Astrocyte of the hippocampus (primary cell): ENCODE results near the gene RAPGEF5.

ENCODE experiments used
- DNase-seq: peaks from one replicate; pipeline ENCODE4 v3.0.0; 2011; ENCODE audit warnings: low read depth, low spot score

RAPGEF5 gene

DNA sequence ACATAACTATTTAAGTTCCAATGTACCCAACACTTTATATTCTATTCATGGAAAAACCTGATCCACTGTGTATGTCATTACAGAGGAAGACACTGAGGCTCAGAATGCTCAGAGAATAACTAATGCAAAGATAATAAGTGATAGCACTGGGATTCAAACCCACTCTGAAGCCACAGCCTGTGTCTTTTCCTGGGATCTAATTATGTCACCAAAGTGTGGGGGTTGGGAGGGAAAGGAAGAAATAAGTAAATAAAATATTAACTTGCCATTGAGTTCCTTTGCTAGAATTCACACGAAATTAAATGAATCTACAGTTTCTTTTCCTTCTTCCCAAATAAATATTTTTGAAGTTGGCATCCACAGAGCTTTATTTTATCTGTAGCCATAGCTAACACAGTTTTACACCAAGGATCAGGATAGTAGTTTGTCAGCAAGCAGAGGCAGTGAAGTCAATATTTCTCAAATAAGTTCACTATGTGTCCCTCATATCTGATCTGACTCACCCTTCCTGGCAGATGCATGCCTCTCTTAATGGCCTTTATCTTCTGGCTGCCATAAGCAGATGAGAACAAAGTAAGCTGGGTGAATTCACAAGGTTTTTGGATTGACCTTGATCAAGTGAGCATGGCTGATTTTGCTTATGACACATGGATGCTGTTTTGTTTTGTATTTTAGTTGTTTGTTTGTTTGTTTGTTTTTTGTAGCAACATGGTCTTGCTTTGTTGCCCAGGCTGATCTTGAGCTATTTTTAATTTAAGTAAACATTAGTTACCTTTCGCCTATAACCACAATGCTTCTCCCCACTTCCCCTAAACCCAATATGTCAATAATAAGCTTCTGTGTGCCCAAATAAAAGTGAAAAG is 6.3 kb downstream of the RAPGEF5 start:
- DNase-seq, result no peak

DNA sequence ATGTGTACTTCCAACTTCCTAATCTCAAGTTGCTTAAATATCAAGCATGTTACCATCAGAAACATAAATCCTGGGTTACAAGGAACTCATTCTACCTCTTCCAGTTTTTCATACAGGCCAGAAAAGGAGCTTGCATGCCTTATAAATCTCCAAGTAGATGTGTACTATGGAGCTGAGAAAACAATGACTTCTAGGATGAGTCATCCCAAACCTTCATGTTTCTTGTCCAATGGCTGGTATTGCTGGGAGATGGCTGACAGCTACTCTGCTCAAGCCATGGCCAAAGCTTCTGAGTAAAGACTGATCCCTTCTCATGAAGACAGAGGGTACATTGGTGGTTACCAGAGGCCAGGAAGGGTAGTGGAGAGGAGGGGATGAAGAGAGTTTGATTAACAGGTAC is 8.6 kb downstream of the RAPGEF5 start:
- DNase-seq, result peak; percentile 44

DNA sequence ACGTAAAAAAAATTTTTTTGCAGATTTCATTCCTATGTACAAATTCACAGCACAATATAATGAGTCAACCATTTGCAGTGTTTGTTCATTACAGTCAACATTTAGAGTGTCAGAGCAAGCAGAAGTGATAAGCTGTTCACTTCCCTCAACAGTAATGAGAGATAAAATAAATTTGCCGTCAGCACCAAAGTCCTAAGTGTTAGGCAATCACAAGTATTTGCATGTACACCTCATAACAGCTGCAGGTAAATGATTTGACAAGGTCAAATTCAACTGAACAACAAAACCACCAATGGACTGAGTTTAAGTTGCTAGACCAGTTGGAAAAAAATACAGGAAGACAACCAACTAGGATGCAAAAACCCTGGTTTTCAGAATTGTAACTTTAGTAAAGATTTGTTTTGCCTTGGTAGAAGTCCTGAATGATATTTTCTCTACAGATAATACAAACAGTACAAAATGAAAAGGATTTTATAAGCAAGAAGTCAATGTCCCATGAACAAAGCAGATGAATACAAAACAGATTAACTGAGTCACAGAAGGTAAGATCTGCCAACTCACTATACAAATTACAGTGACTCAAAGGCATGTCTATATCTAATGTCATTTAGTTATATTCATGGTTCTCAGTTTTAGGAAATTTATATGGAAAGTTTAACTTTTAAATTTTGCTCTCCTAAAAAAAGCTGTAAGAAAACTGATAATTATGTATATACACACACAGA is 10.4 kb downstream of the RAPGEF5 start:
- DNase-seq, result no peak

DNA sequence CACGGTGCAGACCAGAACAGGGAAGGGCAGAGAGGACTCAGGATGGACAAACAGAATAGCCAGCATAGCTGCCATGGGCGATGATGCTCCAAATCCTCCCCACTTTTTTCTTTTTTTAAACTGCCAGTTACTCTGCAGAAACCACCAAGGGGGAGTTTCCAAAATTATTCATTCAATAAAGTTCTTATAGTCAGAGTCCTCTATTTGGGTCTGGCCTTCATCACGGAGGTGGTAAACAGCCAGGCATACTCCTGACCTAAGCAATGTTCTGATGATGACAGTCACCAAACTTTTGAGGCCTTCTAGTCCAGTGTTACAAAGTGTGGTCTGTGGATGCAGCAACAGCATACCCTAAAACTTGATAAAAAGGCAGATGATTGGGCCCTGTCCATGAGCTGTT is 12.3 kb downstream of the RAPGEF5 start:
- no peak for DNase-seq

DNA sequence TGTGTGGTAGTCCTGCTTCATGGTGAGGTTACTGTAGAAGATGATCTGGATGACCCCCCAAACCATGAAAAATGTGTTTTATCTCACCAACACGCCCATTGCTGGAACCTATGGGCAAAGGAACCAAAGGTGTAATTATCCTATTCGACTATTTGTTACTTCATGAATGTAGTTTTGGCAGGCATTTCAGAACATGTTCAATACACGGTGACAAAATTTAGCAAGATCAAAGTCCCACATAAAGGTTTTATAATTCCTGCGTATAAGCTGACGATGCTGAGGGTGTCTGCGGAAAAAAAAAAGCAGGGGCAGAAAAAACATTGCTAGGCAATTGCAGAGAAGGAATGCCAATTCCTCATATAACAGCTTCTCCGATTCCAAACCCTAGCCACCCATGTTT is 13.3 kb downstream of the RAPGEF5 start:
- no peak for DNase-seq

DNA sequence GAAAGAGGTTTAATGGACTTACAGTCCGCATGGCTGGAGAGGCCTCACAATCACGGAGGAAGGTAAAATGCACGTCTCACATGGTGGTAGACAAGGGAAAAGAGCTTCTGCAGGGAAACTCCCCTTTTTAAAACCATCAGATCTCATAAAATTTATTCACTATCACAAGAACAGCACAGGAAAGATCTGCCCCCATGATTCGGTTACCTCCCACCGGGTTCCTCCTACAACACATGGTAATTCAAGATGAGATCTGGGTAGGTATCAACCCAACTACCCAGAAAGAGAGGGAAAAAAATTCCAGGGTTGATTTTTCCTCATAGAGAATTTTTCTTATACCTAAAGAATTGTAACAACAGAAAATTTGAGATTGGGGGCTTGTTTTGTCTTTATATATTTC is 13.9 kb downstream of the RAPGEF5 start:
- DNase-seq, result no peak

DNA sequence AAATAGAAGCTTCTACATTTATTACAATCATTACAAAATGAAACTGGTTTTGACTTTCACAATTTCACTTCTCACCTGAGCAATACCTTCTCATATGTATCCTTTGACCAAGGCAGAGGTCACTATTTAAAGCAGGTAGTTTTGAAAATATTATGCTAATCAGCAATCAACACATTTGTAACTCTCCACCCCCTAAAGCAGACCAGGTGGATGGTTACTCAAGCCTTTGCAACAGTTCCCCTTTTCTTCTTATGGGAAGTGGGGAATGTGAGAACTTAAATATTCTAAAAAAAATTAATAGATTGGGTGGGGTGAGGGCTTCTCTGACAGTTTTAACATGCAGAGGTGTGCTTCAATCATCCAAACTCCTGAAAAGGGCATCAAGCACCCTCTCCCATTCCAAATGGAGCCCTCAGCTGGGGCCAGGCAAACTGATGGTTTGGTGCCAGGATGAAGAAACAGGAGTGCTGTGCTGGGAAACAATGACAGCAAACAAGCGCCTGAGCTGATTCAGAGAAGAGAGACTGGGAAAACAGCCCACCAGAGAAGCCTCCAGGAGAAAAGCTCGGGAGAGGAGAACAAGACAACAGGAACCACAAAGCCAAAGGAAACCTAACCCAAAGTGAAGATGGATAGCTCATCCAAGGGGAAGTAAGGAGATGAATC is 17.1 kb downstream of the RAPGEF5 start:
- DNase-seq, result no peak

DNA sequence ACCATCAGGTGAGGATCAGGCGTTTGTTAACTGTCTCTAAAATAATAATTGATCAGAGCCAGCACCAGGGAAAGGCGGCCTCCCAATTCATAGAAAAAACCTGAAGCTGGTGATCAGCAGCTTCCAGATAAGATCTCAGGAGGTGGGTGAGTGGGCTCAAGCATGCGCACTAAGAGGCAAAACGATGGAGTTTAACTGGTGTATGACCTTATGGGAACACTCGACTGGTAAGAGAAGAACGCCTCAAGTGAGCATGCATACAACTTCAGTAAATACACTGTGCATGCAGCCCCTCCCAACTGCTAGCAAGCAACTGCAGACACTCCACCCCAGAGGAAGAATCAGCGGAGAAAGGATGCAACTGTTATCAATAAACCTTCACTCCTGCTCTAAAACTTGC is 18.1 kb downstream of the RAPGEF5 start:
- DNase-seq, result no peak

DNA sequence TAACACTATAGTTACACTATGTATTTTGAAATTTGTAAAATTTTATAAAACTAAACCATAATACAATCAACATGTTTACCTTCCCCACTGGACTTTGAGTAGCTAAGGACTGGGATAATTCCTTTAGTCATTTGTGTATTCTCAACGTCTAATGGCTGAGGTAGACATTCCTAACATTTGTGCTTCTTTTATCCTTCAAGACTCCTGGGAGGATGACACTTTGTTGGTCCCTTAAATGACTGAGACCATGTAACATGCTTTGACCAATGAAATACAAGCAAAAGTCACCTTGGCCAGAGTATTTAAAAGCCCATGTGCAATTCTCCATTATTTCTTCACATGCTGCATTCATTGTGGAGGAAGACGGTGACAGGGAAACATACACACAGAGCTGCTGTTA is 18.5 kb downstream of the RAPGEF5 start:
- no peak for DNase-seq

DNA sequence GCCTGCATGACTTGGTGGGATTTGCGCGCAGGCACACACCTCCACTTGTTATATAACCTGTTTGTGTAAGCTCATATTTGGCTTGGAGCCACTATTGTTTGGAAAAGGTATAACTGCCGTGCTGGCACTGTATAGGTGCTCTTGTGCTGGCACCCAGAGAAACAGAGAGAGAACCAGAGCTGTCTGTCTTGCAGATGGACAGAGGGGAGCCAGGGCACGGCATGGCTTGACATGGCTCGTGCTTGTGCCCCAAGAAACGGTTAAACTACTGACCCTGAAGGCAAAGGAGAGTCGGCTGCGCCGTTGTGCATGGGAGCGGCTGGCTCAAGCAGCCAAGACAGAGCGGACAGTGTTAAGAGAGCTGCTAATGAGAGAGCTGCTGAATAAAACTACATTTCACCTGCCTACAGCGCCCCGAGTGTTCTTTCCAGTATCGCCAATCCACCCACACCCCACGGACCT is 23.2 kb downstream of the RAPGEF5 start:
- DNase-seq, result no peak

DNA sequence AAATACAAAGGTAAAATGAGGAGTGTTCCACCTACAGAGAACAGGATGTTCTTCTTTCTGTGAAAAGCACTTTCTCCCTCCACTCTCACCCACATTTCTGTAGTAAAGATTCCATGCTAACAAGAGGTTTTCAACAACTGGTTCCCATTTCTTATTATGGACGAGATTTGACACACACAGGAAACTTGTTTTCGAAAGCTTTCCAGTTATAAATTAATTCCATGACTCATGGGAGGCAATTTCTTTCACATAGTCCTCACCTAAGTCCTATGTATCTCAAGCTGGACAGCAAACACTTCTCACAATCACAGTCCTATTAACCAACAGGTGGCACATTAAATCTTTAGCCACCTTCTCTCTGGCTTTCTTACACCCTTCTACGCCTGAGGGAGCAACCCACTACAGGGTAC is 24.5 kb downstream of the RAPGEF5 start:
- no peak for DNase-seq

DNA sequence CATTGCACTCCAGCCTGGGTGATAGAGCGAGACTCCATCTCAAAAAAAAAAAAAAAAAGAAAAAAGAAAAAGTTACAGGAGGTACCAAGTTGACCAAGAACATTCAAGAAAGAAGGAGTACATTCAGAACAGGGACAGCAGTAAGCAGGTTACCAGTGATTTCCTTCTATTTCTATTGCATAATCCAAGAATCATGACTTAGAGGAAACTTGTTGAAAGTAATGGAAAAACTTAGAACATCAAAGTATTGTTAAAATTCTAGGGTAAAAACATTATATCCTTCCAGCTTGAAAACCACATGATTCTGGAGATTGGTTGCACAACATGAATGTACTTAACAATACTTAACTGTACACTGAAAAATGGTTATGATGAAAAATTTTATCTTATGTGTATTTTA is 25.2 kb downstream of the RAPGEF5 start:
- no peak for DNase-seq

DNA sequence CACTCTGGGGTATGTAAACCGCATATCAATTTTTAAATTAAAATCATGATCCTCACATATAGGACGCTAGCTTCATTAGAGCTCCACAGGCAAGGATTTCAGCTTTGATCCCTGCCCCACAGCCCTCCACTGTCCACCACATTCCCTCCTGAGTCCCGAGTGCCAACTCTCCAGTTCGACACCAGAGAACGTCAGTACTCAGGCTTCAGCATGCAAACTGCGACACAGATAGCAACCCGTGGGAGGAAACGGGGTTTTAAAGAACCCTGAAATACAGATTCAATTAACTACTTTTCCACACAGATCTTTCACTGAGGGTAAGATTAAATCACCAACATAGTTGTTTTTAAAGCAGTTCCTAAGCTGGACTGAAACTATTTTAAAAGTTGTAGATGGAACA is 26.1 kb downstream of the RAPGEF5 start:
- DNase-seq, result no peak

DNA sequence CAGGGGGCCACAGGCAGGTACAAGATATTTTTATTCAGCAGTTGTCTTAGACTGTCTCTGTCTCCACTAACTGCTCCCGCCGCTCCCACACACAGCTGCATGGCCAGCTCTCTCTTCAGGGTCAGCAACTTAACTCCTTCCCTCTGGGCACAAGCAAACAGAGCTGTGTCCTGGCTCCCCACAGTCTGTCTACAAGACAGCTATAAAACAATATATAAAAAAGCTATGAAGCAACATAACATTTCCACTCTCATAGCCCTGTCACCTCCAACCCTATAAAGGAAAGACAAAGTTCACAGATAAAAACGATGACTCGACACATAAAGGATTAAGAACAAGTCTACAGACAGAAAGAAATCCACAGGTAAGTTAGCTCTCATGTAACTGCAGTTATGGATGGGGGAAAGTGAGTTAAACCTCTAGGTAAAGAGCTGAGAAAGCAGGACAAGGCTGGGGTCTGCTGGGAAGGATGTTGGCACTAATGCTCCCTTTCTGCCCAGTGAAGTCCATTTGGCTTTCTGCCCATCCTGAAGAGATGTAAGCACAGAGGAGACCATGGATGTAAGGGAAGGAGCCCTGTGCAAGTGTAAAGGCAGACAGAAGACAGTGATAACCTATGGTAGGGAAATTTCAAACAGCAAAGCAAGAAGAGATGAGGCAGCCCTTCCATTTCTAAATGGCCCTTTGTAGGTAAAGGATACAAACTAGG is 27.0 kb downstream of the RAPGEF5 start:
- DNase-seq, result no peak

DNA sequence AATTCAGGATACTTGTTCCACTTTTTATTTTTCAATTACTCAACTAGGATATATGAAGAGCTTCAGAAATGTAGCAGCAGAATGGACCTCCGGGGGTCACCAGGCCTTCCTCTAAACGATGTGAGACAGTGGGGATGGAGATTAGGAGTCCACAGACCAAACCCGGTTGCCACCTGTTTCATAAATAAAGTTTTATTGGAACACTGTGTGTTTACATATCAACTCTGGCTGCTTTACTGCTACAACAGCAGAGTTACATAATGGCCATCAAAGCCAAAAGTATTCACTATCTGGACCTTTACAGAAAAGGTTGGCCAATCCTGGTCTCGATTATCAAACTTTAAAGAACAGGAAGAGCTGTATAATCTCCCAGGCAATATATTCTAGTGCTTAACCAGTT is 30.8 kb downstream of the RAPGEF5 start:
- DNase-seq, result no peak

DNA sequence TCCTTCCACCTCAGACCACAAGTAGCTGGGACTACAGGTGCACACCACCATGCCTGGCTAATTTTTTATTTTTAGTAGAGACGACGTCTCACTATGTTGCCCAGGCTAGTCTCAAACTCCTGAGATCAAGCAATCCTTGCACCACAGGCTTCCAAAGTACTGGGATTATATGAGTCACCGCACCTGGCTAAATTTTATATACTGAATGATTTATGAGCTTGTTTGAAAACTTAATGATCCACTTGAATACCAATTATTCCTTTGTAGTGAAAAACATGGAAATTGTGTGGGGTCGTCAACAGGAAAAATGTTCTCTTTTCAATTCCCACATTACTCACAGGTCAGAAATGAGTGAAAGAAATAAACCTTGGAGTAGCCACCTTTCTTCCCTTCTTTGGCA is 31.3 kb downstream of the RAPGEF5 start:
- DNase-seq, result no peak

DNA sequence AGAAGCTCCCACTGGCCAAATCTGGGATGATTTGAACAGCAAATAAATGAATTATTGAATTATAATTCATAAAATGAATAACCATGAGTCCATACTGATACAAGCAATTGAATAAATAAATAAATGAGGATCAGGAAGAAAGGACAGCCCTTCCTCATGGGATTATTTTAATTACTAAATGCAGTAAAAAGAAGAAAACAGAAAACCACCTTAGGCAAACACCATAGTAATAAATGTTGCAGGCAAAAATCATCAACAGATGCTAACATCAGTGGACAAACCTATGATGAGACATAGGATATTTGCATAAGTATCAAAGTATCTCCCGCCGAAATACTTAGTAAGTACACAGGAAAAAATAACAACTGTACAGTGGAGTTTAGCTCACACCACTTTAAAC is 33.2 kb downstream of the RAPGEF5 start:
- DNase-seq, result no peak

DNA sequence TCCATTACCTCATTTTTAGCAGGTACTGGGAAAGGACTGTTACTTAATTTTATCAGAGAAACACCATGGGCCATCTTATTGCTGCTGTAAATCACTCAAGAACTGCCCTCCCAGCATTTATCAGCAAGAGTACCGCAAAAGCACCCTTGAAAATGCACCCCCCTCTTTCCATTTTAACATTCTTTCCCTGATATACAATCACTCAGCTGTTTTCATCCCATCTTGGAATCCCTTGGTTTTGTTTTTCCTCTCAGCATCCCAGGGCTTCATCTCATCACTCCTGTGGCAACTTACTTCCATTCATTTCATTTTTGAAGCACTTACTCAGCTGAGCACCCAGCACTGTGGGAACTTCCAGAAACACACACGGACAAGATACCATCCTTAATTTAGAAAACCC is 36.5 kb downstream of the RAPGEF5 start:
- no peak for DNase-seq

DNA sequence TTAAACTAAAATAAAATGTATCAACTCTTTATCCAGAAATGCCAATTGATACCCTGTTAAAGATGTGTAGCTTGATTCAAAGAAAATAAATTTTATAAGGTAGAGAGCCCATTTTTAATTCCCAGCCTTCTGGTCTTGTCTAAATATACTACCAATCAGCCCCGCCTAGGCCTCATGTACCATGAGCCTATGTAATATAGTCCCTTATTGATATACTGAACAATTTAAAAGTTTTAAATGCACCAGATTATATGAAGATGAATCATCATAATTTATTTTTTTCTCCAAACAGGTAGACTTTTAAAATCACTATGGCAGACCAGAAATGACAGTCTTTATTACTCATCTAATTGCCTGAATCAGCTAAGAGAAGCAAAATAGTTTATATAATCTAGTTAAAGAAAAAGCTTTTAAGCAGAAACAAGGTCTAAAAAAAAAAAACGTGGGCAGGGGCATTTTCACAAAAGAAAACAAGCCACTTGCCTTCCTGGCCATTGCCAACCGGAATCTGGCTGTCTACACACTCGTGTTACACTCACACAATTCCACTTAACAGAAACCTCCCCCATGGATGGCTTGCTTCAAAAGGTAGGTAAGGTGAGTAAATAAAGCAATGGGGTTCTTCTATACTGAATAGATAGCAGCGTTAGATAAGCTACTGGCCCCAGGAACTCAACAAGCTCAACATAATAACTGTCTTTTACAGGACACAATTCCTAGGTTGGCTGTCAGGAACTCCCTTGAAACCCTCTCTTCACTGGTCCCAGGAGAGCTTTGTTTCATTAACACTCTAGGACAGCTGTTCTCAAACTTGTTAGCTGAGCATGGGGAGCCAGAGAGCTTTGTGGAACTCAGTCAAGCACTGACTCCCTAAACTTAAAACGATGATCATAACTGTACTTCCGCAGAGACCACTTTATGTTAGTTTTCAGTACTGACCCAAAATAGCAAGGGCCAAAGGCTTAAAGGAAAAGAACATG is 37.2 kb downstream of the RAPGEF5 start:
- DNase-seq, result no peak

DNA sequence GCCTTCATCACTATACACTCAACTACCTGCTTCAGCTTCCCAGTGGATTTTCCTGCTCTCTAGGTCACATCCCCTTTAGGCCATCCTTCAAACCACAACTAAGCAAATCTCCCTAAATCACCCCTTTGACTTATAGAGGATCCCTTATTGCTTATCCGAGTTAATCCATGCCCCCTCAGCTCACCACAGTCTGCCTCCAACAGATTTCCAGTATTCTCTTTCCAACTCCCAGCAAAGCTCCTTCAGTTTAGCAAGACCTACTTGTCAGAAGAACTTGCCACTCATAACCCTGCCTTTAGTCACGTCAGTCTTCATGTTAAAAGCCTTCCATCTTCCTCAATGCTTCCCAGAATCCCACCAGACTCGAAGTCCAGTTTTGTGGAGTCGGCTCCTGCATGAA is 38.6 kb downstream of the RAPGEF5 start:
- no peak for DNase-seq

DNA sequence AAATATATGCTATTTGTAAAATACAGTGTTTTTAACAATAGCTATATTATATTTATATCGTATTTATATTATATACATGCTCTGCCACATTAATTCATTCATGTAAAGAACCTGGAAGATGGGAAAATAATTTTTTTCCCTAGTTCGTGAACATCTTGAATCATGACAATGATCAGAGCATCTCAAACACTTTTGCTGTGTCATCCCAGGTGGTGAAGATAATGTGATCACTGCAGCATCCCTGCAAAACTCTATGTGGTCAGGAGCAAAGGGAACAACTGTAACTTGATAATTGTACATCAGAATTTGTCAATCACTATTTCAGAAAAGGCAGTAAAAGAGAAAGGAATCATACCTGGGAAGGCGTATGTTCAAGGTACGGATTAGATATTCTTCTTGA is 39.3 kb downstream of the RAPGEF5 start:
- DNase-seq, result no peak
